OCI-LY1 (cell line): ENCODE measurements around the gene PLCB2.

Experiments
- H2AFZ ChIP-seq: fragments of 200-600 bp; sonication (generic), shearing (Covaris generic); 2 replicates; pipeline ENCODE4 v1.6.0; 2014; ENCODE audit warnings: antibody characterized with exemption, mild to moderate bottlenecking, low read length
- H3F3A ChIP-seq: fragments of 200-600 bp; sonication (generic), shearing (Covaris generic); 2 replicates; pipeline ENCODE4 v1.6.0; 2014; ENCODE audit warnings: mild to moderate bottlenecking, antibody characterized with exemption, low read length, moderate library complexity; ENCODE audit not compliant: insufficient read depth
- H3K27ac ChIP-seq: fragments of 200-600 bp; sonication (generic); 2 replicates; pipeline ENCODE4 v1.5.1; 2014; ENCODE audit warnings: low read length, mixed run types, mild to moderate bottlenecking, low read depth; ENCODE audit not compliant: poor library complexity, severe bottlenecking
- H3K27me3 ChIP-seq: fragments of 200-600 bp; sonication (generic); 2 replicates; pipeline ENCODE4 v1.6.0; 2014; ENCODE audit warnings: antibody characterized with exemption, mild to moderate bottlenecking, low read length, moderate library complexity; ENCODE audit not compliant: insufficient read depth
- H3K36me3 ChIP-seq: fragments of 200-600 bp; sonication (generic); 2 replicates; pipeline ENCODE4 v1.6.1; 2014; ENCODE audit warnings: mild to moderate bottlenecking, antibody characterized with exemption, low read length, moderate library complexity, mixed read lengths; ENCODE audit not compliant: insufficient read depth
- H3K4me1 ChIP-seq: fragments of 200-600 bp; sonication (generic); 2 replicates; pipeline ENCODE4 v1.5.1; 2014; ENCODE audit warnings: mild to moderate bottlenecking, low read length, moderate library complexity; ENCODE audit not compliant: insufficient read depth, severe bottlenecking
- H3K4me2 ChIP-seq: fragments of 200-600 bp; sonication (generic), shearing (Covaris generic); 2 replicates; pipeline ENCODE4 v1.6.1; 2014; ENCODE audit warnings: low read length
- H3K4me3 ChIP-seq: fragments of 200-600 bp; sonication (generic); 2 replicates; pipeline ENCODE4 v1.5.1; 2014; ENCODE audit warnings: low read length, low read depth, mild to moderate bottlenecking, mixed read lengths; ENCODE audit not compliant: poor library complexity, severe bottlenecking
- H3K79me2 ChIP-seq: fragments of 200-600 bp; shearing (Covaris generic); 2 replicates; pipeline ENCODE4 v1.6.1; 2016; ENCODE audit warnings: mixed run types, low read length, mixed read lengths; ENCODE audit not compliant: insufficient read depth
- H3K9ac ChIP-seq: fragments of 200-600 bp; sonication (generic), shearing (Covaris generic); 2 replicates; pipeline ENCODE4 v1.6.1; 2014; ENCODE audit warnings: mild to moderate bottlenecking, low read length, mixed read lengths
- H3K9me2 ChIP-seq: fragments of 200-600 bp; sonication (generic), shearing (Covaris generic); 2 replicates; pipeline ENCODE4 v1.6.1; 2014; ENCODE audit warnings: low read depth, mild to moderate bottlenecking, low read length, mixed read lengths
- H3K9me3 ChIP-seq: fragments of 200-600 bp; shearing (Covaris generic); 2 replicates; pipeline ENCODE4 v1.6.1; 2014; ENCODE audit warnings: low read length, mixed read lengths
- H4K20me1 ChIP-seq: fragments of 200-600 bp; sonication (generic), shearing (Covaris generic); 2 replicates; pipeline ENCODE4 v1.6.0; 2016; ENCODE audit warnings: mild to moderate bottlenecking, low read length; ENCODE audit not compliant: insufficient read depth
- CTCF ChIP-seq: fragments of 200-600 bp; sonication (generic), shearing (Covaris generic); IDR thresholded peaks from 2 replicates; pipeline ENCODE4 v1.5.1; 2017; ENCODE audit warnings: mild to moderate bottlenecking, antibody characterized with exemption, low read length, moderate library complexity, mixed read lengths
- EZH2 ChIP-seq: fragments of 200-600 bp; sonication (generic), shearing (Covaris generic); IDR thresholded peaks from 2 replicates; pipeline ENCODE4 v1.8.0; 2017; ENCODE audit warnings: borderline replicate concordance, mixed run types, mild to moderate bottlenecking, antibody characterized with exemption, low read length, moderate library complexity, mixed read lengths

The PLCB2 gene

DNA sequence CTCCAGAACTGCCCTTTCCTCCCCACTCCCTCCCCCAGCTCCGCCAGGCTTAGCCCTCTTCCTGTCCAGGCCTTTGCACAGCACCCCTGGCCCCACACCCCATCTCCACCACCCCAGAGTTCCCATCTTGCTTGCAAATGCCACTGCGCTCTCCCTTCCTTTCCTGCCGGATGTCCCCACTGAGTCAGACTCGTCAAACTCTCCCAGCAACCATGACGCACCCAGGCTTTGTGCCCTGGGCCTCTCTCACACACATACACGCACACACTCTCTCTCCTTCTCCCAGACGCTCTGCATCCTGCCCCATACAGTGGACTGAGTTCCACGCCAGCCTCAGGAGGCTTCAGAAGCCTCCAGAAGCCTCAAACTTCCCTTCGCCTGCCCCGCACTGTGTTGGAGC is 35.8 kb upstream of the PLCB2 start:
- Histone ChIP-seq H3F3A (no peaks in the 10 kb centered on the region), H3K27me3 (no peaks in the 10 kb centered on the region; the same call in 1 of the 2 replicates), H3K27ac (no peak overlapping the region), H3K36me3 (no peaks in the 10 kb centered on the region), H3K4me2 (no peak overlapping the region), H3K4me1 (no peaks in the 10 kb centered on the region), H2AFZ (no peak overlapping the region), H3K9ac (no peak overlapping the region), H3K9me2 (no peaks in the 10 kb centered on the region), H3K4me3 (no peak overlapping the region), H3K9me3 (no peaks in the 10 kb centered on the region), H4K20me1 (no peaks in the 10 kb centered on the region), H3K79me2 (no peaks in the 10 kb centered on the region)
- TF ChIP-seq EZH2 (no peak), CTCF (no peak)

DNA sequence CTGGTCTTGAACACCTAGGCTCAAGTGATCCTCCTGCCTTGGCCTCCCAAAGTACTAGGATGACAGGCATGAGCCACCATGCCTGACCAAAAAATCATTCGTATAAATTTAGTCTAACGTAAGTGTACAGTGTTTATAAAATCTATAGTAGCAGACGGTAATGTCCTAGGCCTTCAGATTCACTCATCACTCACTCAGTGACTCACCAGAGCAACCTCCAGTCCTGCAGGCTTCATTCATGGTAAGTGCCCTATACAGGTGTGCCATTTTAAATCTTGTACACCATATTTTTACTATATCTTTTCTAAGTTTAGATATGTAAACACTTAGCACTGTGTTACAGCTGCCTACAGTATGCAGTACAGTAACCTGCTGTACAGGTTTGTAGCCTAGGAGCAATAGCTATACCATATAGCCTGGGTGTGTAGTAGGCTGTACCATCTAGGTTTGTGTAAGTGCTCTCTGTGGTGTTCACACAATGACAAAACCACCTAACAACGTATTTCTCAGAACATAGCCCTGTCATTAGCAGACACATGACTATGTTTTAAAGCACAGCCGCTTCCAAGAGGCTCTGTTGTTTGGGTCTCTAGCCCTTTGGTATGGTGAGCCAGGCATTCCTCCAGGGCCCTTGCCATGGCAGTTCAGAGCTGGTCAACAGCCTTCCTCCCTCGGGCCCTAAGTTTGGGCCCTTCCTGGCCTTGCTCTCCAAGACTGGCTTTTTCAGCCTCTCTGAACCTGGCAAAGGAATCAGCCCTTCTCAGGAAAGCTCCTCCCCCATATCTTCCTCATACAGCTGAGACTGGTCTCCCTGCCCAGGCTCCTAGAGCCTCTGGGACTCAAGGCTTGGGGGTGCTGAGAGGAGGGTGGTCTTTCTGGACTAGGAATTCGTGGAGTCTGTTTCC is 34.9 kb upstream of the PLCB2 start:
- Histone ChIP-seq H3K9me2 (no peaks in the 10 kb centered on the region), H3K4me1 (no peaks in the 10 kb centered on the region), H3K9ac (no peak overlapping the region), H3K27ac (no peak overlapping the region), H3K4me3 (no peak overlapping the region), H3F3A (no peaks in the 10 kb centered on the region), H2AFZ (no peak overlapping the region), H3K79me2 (no peaks in the 10 kb centered on the region), H3K4me2 (no peak overlapping the region), H4K20me1 (no peaks in the 10 kb centered on the region), H3K27me3 (no peaks in the 10 kb centered on the region; the same call in 1 of the 2 replicates), H3K9me3 (no peaks in the 10 kb centered on the region), H3K36me3 (no peaks in the 10 kb centered on the region)
- TF ChIP-seq EZH2 (no peak), CTCF (no peak)

DNA sequence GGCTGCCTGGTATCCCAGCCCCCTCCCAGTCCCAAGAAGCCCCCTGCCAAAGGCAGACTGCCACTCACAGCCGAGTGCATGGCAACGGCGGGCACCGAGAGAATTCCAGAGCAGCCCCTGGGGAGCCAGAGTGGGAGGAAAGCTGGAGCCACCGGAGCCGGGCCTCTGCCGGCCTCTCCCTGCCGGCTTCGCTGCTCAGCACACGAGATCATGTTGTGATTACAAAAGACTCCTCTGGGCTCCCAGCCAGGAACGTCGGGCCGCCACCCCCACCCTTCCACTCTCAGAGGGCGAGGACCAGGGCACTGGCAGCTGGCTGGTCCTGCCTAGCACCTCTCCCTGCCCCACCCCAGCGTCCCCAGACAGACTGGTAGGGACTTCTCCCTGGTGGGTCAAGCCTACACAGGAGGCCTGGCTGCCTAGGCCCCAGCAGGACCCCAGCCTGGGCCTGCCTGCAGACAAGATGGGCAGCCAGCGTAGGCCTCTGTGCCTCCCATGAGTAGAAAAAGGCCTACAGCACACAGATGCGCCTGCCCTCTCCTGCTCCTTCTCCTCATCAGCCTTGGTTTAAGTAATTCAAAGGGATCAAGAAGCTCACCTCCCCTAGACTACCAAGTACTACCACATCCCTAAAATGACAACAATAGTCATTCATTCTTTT is 33.1 kb upstream of the PLCB2 start, which contains the start of gene CCDC9B:
Gene CCDC9B (minus strand): TSS at position 200 of the 661 bp plus-strand sequence. CDS start 120 bp downstream, at position 80.
- peaks cover 7% of the 10 kb centered on the region for H3K4me1 ChIP-seq
- H4K20me1 ChIP-seq: no peaks in the 10 kb centered on the region
- H3K79me2 ChIP-seq: no peaks in the 10 kb centered on the region
- no peak within 1 kb of the TSS for H3K4me2 ChIP-seq
- H3K9me3 ChIP-seq: no peaks in the 10 kb centered on the region
- no peaks in the 10 kb centered on the region; the same call in 1 of the 2 replicates for H3K27me3 ChIP-seq
- no peak within 1 kb of the TSS for H3K4me3 ChIP-seq
- no peaks in the 10 kb centered on the region for H3K36me3 ChIP-seq
- H2AFZ ChIP-seq: no peak within 1 kb of the TSS
- TF ChIP-seq EZH2: no peak
- no peak for TF ChIP-seq CTCF
- H3F3A ChIP-seq: no peaks in the 10 kb centered on the region
- H3K27ac ChIP-seq: no peak within 1 kb of the TSS
- H3K9me2 ChIP-seq: no peaks in the 10 kb centered on the region
- no peak within 1 kb of the TSS for H3K9ac ChIP-seq
